Fibroblast of skin of abdomen (primary cell): Measurements from ENCODE around the gene COX17.

Experiments
- DNase-seq: peaks from one replicate; pipeline ENCODE4 v3.0.0-alpha.2; 2013

The COX17 gene

DNA sequence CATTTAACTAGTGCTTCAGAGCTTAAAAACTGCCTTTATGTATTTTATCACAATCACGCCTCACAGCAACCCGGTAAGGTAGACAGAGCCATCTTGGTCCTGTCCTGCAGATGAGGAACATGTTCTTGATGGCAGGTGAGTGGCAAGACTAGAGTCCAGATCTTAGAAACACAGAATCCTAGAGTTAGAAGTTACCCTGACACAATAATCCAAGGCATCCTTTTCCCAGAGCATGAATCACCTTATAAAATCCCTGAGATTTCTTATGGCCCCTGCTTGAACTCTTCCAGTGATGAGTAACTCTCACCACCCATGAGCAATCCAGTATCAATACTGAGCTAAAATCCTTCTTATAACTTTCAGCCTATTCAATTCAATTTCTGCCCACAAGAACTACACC, 33.7 kb downstream of the COX17 start:
- peak; percentile 82 for DNase-seq

DNA sequence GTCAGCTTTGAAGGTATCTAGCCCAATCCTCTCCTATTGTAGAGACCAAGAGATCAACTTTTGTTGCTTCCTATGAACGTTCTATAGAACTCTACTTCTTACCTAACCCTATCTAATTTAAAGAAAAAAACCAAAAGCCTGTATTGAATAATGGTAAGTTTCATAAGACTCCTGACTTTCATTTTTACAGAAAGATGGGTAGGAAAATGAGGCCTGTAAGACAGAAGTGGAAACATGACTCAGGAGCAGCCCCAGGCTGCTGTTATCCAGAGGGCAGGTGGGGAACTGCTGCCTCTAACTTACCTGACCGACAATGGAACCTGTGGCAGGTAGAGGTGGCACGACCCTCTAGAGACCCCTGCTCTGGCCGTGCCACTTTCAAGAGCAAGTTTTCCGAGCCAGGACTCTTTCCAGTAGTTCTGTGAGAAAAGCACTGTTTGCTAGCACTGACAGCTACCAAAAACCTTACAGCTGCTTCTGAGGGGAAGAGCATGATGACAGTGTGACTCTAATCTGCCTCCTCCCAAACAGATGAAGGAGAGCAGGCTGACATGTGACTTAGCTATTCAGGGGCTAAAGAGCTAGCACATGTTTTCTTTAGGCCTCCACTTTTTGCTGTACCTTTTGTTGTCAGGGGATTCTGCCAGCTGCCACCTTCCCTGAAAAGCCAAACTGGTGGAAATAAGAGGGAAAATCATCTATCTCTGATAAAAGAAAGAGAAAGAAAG, 34.3 kb downstream of the COX17 start:
- peak; percentile 34 for DNase-seq

DNA sequence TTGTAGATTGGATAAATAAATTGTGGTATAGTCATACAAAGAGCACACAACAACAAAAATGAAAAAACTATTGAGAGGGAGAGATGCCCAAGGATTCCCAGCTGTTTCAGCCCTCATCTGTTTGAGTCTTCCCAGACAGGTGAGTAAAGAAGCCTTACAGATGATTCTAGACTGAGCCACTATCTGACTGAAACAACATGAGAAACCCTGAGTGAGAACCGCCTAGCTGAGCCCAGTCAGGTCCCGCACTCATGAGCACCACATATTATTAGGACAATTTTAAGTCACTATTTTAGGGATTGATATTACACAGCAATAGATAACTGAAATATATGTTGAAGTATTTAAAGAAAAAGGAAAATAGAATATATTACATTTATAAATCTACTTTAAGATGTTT, 35.8 kb downstream of the COX17 start:
- no peak for DNase-seq

DNA sequence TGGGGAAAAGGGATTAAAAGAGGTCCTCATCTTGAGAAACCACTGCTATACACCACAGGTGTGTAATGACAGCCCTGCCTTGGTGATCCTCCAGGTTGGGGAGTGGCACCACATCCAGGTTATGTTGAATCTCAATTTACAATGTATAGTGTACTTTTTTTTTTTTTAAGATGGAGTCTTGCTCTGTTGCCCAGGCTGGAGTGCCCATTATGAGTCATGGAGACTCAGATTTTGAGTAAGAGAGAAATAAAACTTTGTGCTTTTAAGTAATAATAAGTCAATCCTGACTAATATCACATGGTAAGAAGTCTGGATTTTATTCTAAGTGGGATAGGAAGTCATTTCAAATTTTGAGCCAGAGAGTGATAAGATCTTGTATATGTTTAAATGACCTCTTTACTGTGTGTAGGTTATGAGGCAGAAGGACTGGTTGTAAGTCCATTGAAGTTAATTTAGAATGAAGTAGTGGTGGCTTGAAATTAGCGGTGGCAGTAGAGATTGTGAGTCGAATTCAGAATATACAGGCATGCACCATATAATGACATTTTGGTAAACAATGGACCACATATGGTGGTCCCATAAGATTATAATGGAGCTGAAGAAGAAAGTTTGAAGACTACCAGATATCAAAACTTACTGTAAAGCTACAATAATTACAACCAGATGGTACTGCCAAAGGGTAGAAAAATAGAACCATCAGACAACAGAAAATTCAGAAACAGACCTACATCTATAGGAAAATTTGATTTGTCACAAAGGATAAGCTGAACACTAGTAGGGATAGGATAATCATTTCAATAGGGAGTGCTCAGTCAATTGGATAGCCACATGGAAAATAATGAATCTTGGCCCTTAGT, 37.5 kb downstream of the COX17 start:
- no peak for DNase-seq

DNA sequence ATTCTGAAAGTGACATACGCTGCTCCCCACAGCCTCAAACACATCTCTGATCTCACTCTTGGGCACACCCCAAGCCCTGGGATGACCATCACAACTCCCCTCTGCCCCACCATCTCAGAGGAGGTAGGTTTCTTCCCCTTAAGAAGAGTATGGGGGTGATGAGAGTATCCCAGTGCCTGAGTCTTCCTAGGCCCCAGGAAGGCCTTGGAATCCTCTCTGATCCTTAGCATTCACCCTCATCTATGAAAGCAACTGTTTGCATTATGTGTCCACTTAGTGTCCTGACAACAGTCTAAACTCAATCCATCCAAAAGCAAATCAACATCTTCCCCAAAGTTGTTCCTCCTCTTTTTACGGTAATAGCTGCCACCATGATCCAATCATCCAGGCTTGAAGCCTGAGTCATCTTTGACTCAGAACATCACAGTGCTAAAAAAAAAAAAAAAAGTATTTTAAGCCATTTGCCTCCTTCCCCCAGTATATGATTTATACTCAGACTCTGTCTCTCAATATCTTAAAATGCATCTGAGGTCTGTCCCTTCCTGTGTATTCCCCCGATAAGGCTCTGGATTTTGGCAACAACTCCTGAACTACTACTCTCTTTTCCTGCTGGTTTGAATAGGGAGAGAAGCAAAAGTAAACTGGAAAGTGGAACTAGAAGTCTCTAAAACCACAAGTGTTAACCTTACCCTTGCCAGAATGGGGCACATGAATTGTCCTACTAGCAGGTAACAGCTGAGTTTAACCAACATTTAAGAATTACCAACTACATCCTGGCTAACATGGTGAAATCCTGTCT, 39.3 kb downstream of the COX17 start:
- DNase-seq = peak; percentile 95

DNA sequence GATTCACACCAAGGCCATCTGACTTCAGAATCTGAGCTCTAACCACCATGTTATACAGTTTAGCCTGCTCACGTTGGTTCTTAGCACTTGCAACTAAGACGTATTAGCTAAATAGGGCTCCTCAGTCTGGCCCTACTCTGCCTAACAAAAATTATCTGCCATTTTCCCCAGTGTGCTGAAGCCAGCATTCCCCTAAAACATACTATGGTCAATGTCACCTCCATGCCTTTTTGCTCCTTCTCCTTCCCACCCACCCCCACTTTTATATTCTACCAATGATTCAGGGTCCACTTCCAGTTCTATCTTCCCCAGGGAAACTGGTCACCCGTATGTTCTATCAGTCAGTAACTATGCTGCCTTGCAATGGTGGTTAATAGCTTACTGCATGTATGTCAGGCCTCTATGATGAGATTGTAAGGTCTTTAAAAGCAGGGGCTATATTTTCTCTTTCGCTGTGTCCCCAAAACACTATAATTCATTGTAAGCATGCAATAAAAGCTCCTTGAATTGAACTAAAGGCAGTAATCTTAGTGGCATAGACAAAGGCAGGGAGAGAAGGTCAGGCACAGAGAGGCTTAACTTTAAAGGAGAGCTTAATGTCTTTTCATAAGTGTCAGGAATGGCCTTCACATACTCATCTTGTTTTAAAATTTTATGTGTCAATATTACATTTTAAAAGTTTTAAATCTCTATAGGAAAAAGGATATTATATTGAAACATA, 40.2 kb downstream of the COX17 start:
- no peak for DNase-seq

DNA sequence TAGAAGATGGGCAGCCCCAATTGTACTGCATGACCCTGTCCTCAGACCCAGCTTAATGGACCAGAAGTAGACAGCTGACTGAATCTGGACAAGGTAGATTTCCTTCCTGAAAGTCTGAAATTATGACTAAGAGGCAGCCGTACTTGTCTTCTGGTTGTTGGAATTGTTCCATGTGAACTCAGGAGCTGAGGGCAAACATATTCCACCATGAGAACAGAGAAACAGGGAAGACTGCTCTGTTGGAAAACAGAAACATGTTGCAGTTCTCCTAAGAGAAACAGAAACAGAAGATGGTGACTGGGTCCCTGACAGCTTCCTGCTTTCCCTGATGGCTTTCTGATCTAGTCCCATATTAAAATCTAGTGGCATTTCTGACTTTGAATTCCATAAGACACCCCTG, 41.0 kb downstream of the COX17 start:
- DNase-seq = peak; percentile 43

DNA sequence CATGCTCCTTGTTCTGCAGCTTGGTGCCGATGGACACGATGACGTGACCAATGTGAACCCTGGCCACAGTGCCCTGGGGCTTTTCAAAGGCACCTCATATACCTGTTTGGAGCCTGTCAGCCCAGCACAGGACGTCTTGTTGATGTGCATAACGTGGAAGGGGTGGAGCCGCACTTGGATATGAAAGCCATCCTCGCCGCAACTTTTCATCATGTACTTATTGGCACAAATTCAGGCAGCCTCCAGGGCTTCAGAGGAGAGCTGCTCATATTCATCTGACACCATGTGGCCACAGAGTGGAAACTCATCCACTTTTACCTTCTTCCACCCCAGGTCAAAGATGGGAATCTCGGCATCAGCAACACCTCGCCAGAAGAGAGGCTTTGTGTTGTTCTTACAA, 41.5 kb downstream of the COX17 start:
- no peak for DNase-seq

DNA sequence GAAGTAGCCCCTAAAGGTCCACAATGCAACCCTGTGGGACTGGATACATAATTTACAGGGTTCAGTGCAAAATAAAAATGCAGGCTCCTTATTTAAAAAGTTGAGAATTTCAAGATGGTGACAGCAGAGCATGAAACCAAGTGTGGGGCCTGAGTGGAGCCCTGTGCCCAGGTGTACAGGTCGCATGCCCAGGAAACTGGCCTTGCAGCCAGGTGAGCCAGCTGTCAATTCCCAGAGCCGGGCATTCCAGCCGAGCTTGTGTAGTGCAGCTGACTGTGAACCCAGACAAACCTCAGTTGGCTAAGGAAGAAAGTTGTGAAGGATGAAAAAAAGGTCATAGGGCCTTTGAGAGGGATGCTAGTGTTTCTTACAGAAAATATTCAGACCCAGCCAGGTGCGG, 44.4 kb downstream of the COX17 start:
- DNase-seq = no peak

DNA sequence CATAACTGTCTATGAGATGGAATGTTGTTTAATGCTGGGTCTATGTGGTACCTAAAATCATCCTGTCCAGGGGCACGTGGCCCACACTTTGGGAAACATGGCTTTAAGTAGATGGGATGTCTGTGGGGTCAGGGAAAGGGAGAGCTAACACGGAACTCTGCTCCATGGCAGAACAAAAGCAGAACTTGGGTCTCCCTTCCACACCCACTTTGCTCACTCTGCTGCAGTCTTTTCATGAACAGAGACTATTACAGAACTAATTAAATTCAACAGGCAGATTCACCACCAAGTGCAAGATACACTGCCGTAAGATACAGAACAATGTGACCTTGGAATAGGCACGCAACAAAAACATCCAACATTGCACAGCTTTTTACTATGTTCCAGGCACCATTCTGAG, 45.0 kb downstream of the COX17 start:
- peak; percentile 33 for DNase-seq

DNA sequence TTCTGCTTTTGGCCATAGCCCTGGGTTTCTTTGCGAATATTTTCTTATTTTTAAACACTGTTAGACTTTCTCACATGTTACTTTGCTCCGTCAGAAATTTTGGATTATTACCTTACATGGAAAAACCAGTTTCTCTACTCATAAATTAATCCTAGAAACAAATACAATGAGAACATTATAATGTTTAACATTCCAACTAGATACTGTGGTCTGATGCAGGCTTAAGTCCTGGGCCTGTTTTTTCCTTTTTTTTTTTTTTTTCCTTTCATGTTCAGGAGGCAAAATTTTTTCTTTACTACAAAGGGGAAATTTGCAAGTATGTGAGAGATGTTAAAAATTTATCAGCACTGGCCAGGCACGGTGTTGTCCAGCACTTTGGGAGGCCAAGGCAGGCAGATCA, 45.7 kb downstream of the COX17 start:
- DNase-seq = peak; percentile 73

DNA sequence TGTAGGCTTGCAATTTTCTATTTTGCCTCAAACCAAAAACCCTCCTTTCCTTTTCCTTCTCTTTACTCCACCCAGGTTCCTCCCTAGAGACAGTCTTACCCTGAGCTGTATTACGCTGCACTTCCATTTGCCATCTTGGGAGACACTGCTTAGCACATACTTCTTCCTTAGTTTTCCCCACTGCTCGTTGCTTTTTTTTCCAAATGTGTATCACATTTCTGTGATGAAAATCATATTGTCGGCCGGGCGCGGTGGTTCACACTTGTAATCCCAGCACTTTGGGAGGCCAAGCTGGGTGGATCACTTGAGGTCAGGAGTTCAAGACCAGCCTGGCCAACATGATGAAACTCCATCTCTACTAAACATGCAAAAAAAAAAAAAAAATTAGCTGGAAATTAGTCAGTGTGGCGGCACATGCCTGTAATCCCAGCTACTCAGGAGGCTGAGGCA, 46.3 kb downstream of the COX17 start:
- no peak for DNase-seq

DNA sequence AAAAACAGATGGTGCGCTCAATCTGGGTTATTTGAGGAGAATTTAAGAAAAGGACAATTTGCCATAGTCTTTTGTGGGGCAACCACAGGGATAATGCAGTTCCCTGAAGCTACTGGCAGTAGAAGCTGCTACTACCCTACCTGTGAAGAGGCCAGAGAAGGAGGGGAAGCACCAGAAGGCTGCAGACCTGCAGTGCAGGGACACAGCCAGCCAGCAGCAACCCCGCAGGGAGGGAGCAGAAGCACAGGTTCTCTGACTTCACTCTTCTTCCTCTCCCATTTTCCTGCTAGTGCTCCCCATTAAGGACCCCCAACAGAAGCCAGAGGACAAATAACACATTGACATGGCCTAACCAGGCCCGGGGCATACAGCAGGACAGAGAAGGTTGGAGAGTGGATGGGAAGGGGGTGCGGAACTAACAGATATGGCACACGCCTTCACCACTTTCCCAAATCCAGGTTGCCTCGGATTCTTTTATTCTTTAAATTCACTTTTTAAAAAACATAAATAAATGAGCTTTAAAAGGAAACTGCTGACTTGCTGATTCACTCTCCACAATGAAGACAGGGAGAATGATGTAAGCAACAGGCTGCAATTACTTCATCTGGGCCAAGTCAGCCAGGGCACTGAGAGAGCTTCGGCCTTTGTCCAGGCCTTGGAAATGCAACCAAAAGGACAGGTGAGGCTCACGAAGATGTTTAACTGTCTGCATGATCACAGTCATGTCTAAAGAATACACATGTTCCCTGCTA, 46.9 kb downstream of the COX17 start:
- DNase-seq = peak; percentile 72

DNA sequence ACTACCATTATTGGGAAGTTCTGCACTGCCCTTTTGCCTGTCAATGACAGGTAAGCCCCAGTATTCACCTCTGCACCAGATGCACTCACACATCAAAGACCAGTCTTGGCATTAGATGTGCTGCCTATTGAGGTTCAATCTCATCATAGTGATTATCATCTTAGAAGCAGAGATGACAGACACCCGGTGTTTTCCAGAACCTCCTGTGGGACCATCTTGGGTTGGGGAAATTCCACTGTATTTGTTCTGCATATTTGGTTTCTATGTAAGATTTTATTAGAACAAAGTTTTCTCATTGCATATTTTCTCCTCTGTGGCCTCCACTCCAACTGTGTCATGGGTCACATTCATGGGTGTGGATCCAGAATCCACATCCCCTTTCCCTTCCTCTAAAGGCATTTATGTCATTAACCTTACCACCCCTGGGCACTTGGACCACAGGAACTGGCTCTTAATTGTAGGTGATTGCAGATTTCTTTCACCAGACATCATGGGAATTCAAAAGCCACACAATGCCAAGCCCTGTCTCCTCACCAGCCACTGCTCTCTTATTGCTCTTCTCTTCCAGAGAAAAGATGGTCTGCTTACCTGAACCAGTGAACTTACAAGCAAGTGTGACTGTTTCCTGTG, 48.3 kb downstream of the COX17 start:
- no peak for DNase-seq

DNA sequence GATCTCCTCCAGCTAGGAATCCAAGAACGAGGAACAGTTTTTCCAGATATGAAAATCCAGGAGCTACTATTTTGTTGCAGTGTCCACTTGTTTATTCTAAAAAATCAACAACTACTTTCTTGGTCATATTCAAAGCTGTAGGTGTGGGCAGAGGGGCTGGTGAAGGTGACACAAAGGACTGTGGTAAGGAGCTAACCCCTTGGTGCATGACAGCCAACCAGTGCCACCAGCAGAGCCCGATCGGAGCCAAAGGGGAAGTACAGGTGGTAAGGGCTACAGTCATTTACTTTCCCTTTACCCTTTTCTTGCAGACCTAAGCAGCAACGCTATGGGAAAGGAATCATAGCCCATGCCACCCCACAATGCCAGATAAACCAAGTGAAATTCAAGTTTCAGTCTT, 48.8 kb downstream of the COX17 start:
- DNase-seq = no peak

DNA sequence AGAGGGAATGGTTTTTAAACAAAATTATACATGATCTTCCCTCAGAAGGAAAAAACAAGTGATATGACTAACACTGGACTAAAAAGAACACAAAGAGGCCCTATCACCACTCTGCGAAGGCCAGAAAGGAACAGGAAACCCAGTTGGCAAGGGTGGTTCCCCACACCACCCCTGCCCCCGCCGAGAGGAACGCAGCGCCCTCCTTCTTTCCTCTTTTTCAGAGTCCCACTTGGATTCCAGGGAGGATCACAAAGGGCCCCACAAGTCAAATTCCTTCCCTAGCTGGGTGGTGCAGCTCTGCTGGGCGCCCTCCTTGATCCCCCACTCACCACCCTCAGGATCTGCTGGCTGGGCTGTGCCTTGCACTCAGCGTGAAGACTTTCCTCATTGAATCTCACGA, 49.7 kb downstream of the COX17 start:
- no peak for DNase-seq

DNA sequence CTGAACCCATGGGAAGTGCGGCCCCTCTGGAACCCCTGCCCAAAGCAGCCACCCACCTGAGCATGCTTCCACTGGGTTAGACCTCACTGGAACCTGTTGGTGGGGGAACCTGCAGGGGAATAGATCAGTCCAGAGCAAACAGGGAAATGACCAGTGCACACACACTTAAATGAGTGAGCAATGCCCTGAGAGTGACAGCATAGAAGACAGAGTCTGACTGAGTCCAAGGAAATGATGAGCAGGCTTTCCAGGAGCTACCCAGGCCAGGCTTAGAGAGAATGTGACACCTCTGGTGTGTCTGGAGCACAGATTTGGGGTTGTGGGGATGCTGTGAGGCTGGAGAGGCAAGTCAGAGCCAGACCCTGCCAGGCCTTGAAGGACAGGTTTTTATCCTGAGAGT, 51.0 kb downstream of the COX17 start:
- no peak for DNase-seq

DNA sequence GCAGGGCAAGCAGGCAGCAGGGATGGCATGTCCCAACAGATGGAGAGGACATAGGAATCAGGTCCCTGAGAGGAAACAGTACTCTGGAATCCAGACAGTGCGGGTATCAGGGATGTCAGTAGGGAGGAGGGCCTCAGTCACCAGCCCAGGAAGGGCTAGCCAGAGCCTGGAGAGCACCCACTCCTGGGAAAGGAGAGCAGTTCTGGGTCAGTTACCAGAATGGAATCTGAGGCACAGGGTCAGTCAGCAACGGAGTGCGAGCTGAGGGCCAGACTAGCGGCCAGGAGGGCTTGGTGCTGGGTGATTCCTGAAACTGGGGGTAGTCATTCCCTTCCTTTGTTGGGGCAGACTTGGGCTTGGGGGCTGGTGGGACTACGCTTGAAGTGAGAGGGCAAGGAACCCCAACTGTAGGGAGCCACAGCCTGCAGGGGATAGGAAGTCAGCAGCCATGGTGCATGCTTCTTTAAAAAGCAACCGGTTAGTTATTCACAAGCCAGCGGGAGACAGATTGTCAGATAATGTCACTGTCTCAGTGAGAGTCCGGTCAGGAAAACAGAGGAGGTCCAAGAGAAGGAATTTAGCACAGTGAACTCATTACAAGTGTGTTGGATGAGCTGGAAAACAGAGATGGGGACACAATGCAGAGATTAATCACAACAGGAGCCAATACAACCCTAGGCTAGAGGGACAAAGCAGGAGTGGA, 51.6 kb downstream of the COX17 start:
- no peak for DNase-seq

DNA sequence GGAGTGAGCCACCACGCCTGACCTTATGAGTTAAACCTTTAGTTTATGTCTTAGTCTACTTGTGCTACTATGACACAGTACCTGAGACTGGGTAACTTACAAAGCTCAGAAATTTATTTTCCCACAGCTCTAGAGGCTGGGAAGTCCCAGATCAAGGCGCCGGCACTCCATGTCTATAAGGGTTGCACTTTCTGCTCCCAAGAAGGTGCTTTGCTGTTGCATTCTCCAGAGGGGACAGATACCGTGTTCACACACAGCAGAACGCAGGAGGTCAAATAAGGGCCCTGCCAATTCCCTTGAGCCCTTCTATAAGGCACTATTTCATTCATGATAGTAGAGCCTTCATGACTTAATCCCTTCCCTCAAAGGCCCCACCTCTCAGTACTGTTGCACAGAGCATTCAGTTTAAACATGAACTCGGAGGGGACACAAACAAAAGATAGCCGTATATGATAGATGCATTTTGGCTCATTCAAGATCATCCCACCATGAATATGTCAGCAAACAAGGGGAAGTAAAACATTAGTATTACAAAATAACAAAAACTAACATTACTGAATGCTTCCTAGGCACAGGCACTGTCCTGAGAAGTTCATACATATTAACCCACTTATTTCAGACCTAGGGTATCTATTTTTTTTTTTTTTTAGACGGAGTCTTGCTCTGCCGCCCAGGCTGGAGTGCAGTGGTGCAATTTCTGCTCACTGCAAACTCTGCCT, 53.0 kb downstream of the COX17 start:
- no peak for DNase-seq

DNA sequence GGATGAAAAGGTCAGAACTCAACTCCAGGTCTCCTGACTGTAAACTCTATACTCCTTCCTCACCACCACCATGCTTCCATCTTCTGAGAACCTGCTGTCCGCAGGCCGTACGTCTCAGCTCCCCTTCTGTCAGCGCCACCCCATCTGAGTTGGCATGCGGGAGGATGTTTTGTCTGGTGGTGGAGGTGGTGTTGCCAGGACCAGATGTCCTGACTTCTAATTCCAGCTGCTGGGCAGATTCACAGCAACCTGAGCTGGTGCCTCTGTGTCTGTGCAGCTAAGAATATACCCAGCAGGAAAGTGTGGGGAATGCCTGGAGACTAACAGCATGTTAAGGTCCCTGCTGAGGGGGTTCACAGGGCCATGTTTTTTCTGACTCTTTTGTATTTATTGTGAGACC, 56.3 kb downstream of the COX17 start:
- DNase-seq = no peak
